ENCODE data around the gene NOXA1. TPM values are rescaled to one million over a fixed set of nuclear protein-coding genes. Genes with fewer than 3 reads are reported as not detected.
"Not testable (repeated sequence)": the region's sequence is repeated elsewhere in the genome, so short reads cannot be mapped to it uniquely, and the experiment has no call there.

The NOXA1 gene
- total RNA-seq, 1 experiment from 2014 or later: 0.17 TPM

GRCh38 chr9:137437691-137438590, 14.7 kb downstream of the NOXA1 start:
- DNase-seq (ENCODE audit: low read depth): no peak

DNA sequence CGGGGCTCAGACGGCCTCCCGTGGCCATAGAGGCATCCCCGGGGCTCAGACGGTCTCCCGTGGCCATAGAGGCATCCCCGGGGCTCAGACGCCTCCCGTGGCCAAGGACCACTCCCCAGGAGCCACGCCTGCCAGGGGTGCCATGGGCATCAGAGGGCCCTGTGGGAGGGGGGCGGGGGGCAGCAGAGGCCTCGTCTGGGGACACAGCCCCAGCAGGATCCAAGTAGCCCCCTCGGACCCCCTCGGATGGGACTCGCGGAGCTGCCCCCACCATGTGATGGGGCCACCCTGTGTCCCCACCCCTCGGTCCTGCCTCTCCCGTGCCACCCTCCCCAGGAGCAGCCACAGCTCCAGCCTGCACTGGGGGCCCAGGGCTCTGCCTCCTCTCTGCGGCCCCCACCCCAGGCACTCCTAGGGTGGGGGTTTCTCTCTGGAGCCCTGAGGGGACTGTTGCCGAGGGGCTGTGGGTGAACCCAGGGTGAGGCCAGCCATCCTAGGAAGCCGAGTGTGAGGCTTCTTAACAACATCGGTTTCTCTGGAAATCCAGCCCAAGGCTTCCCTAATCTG, 15.5 kb downstream of the NOXA1 start:
- DNase-seq (ENCODE audit: low read depth): no peak

- DNase-seq (ENCODE audit: low read depth): no peak
Observed at GRCh38 chr9:137439158-137439714, 16.0 kb downstream of the NOXA1 start.

- DNase-seq (ENCODE audit: low read depth): no peak
Observed at GRCh38 chr9:137441289-137441934, 18.2 kb downstream of the NOXA1 start, which contains the start of gene ENTPD8. ENTPD8 (minus strand) TSS chr9:137441357; CDS start chr9:137438285, 3,072 bp downstream.

- no peak for DNase-seq (ENCODE audit: low read depth)
Observed at GRCh38 chr9:137441935-137442321, 18.7 kb downstream of the NOXA1 start.

DNA sequence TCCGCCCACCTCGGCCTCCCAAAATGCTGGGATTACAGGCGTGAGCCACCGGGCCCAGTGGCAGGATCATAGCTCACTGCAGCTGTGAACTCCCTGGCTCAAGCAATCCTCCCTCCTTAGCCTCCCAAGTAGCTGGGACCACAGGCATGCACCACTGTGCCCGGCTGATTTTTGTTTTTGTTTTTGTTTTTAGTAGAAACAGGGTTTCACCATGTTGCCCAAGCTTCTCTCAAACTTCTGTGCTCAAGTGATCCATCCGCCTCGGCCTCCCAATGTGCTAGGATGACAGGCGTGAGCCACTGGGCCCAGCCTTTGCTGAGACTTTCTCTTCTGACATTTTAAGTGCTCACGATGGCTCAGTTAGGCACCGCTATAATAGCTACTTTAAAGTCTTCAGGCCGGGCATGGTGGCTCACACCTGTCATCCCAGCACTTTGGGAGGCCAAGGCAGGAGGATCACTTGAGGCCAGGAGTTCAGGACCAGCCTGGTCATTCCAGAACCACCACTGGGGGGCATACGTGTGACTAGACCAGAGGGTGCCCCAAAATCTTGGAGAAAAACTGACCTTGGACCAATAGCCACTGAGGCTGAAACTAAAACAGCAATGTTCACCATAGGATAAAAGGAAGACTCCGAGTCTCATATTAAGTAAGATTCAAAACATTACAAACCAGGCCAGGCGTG, 21.1 kb downstream of the NOXA1 start:
- DNase-seq (ENCODE audit: low read depth): no peak

- peak; percentile 82 for DNase-seq (ENCODE audit: low read depth)
Observed at GRCh38 chr9:137445275-137445807, 22.1 kb downstream of the NOXA1 start.

GRCh38 chr9:137445930-137446431, 22.8 kb downstream of the NOXA1 start:
- DNase-seq (ENCODE audit: low read depth): no peak

GRCh38 chr9:137446851-137447471, 23.8 kb downstream of the NOXA1 start:
- DNase-seq (ENCODE audit: low read depth): no peak

- DNase-seq (ENCODE audit: low read depth): no peak
Observed at GRCh38 chr9:137447722-137448601, 24.8 kb downstream of the NOXA1 start.

- no peak for DNase-seq (ENCODE audit: low read depth)
Observed at GRCh38 chr9:137448602-137448962, 25.4 kb downstream of the NOXA1 start.

- no peak for DNase-seq (ENCODE audit: low read depth)
Observed at GRCh38 chr9:137449081-137449844, 26.1 kb downstream of the NOXA1 start.

DNA sequence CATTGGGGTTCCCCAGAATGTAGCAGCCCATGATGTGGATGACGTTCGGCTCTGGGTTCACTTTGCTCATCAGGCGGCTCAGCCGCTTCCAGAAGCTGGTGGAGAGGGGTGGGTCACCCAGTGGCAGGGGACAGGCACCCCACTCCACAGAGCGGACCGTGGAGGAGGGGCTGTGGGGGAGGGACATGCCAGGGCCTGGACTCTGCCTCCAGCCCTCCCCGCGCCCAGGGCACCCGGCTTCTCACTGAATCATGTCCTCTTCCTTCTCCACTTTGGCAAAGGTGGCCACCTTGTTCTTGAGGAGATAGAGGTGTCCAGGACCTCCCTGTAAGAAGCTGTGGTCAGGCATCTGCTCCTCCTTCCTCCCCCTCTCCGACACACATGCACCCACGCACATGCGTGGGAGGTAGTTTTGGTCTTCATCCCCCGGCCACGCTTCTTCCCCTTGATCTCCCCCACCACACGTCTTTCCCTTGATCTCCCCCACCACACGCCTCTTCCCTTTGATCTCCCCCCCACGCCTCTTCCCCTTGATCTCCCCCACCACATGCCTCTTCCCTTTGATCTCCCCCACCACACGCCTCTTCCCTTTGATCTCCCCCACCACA, 26.8 kb downstream of the NOXA1 start:
- no peak for DNase-seq (ENCODE audit: low read depth)

- not testable (repeated sequence) for DNase-seq (ENCODE audit: low read depth)
Observed at GRCh38 chr9:137450539-137451222, 27.5 kb downstream of the NOXA1 start.

DNA sequence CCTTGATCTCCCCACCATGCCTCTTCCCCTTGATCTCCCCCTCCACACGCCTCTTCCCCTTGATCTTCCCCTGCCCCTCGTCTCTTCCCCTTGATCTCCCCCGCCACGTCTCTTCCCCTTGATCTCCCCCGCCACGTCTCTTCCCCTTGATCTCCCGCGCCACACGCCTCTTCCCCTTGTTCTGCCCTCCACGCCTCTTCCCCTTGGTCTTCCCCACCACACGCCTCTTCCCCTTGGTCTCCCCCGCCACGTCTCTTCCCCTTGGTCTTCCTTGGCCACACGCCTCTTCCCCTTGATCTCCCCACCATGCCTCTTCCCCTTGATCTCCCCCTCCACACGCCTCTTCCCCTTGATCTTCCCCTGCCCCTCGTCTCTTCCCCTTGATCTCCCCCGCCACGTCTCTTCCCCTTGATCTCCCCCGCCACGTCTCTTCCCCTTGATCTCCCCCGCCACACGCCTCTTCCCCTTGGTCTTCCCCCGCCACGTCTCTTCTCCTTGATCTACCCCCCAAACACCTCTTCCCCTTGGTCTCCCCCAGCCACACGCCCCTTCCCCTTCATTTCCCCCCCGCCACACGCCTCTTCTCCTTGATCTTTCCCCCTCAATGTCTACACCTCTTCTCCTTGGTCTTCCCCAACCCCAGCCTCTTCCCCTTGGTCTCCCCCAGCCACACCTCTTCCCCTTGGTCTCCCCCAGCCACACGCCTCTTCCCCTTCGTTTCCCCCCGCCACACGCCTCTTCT, 28.2 kb downstream of the NOXA1 start:
- DNase-seq (ENCODE audit: low read depth): not testable (repeated sequence)

GRCh38 chr9:137452006-137452760, 29.0 kb downstream of the NOXA1 start:
- DNase-seq (ENCODE audit: low read depth): no peak
